RPMI8226 (cell line): ENCODE results near the gene IL10.
A peak's percentile ranks its signal among the peaks of the same experiment; 100 is the strongest.

Source experiments
- DNase-seq: peaks from one replicate; pipeline ENCODE4 v3.0.0-alpha.2; 2015

Gene IL10

DNA sequence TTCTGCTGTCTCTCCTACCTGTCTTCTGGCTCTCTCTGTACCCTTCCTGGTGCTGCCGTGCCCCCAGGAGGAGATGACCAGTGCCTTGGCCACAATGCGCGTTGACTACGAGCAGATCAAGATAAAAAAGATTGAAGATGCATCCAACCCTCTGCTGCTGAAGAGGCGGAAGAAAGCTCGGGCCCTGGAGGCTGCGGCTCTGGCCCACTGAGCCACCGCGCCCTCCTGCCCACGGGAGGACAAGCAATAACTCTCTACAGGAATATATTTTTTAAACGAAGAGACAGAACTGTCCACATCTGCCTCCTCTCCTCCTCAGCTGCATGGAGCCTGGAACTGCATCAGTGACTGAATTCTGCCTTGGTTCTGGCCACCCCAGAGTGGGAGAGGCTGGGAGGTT lies 39.8 kb downstream of the IL10 start:
- no peak for DNase-seq

GRCh38 chr1:206729507-206729906 lies 42.8 kb downstream of the IL10 start:
- no peak for DNase-seq

GRCh38 chr1:206729050-206729449 lies 43.2 kb downstream of the IL10 start:
- no peak for DNase-seq

DNA sequence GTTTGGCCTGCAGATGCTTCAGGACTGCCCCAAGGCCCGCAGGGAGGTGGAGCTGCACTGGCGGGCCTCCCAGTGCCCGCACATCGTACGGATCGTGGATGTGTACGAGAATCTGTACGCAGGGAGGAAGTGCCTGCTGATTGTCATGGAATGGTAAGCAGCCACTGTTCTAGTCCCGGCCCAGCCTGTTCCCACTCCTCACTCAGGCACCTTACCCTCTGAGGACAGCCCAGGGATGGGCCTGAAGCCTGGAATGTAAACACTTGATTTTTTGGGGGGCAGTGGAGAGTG lies 43.7 kb downstream of the IL10 start:
- DNase-seq: no peak

- no peak for DNase-seq
Measured at GRCh38 chr1:206727981-206728696, 44.2 kb downstream of the IL10 start.

- DNase-seq: peak; percentile 69
Measured at GRCh38 chr1:206725109-206725963, 47.0 kb downstream of the IL10 start.

DNA sequence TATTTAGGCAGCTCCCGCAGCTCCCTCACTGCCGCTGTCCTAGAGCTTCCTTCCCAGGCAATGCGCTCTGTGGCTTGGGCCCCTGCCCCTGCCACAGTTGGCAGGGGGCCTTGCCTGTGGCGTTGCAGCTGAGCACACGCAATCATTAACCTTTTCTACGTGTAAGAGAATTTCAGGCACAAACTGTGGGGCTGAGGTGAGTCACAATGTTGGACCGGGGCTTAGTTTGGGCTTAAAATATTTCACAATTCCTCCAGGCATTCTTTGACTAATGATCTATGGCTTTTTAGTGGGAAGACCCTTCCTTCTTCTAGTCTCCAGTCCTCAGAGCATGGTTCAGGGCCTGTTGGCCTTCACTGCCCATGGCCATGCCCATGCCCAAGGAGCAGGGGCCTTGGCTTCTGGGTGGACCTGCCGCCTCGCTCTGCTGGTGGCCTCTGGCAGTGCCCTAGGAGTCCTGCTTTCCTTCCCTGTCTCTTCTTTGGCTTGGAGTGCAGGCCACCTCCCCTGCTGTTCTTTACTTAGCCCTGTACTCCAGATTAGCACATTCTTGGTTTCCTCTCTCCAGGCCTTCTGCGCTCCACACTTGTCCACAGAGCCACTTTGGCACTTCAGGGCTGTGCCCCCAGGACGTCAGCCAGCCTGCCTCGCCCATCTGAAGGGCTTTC lies 48.4 kb downstream of the IL10 start:
- no peak for DNase-seq

DNA sequence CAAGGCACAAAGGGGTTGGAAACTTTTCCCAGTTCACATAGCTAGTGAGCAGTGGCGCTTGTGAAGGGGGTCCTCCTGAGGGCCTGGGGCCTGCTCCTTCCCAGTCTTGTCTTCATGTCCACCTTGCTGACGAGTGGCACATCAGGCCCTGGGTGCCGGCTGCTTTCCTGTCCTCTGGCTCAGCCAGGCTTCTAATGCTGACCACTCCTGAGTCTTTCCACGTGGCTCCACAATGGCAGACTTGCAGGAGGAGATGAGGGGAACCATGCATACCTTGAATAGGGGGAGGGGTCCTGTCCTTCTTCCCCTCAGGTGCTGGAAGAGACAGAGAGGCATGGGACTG lies 48.9 kb downstream of the IL10 start:
- no peak for DNase-seq

DNA sequence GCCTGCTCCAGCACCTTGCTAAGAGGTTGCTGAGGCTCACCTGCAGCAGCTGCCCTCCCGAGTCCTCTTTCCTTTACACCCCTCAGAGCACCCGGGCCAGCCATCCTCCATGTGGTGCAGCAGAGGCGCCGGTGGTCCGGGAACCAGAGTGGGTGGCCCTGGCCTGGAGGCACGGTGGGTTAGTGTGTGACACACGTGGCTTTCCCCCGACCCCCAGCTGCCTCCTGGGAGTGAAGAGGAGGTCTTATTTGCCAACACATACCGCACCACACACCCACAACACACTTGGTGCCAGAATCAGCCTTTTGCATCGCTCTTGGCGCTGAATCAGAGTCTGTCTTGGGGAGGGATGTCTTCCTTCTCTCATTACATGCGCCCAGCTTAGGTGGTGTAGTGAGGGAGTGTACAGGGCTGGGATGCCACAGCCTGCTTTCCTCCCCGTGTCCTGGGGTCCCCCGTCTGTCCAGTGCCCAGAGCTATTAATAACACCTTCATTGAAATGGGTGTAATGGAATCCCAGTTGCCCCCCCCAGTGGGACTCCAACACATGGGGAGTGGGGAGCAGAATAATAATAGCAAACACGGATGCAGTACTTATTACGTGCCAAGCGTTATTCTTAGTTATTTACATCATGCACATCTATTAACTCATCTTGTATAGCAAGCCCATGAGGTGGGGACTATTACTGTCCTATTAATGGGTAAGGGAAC lies 49.4 kb downstream of the IL10 start:
- no peak for DNase-seq

DNA sequence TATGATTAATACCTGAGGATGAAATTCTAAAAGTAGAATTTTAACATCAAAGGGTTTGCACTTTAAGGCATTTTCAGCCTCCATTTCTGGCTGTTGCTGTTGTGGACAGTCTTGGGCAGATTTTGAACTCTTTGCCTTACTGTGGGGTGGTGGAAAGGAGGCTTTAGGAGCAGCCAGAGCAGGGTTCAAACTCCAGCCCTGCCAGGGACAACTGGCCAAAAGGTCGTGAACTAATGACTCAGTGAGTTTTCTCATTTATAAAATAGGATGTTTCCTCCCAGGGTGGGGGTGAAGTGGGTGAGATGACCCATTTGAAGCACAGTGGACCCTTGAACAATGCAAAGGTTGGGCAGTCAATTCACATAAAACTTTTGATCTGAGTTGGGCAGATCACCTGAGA lies 50.8 kb downstream of the IL10 start:
- DNase-seq: no peak

- DNase-seq: no peak
Measured at GRCh38 chr1:206719169-206719839, 53.0 kb downstream of the IL10 start.

- no peak for DNase-seq
Measured at GRCh38 chr1:206717674-206717989, 54.7 kb downstream of the IL10 start.
